DMS153 treated with DMSO at 0.1 percent for 48 hours (cell line): ENCODE results near the gene NRP1.
"Not testable (repeated sequence)": the region's sequence is repeated elsewhere in the genome, so short reads cannot be mapped to it uniquely, and the experiment has no call there.

Experiments used
- DNase-seq: peaks from one replicate; lab custom pipeline; 2025; ENCODE audit not compliant: unreplicated experiment; lab: John Stamatoyannopoulos, UW

NRP1 gene

GRCh38 chr10:33154590-33154989 lies 179.9 kb downstream of the NRP1 start:
- no peak for DNase-seq

GRCh38 chr10:33153968-33154327 lies 180.5 kb downstream of the NRP1 start:
- DNase-seq = no peak

GRCh38 chr10:33153251-33153967 lies 181.1 kb downstream of the NRP1 start:
- no peak for DNase-seq

GRCh38 chr10:33152750-33153149 lies 181.7 kb downstream of the NRP1 start:
- no peak for DNase-seq

- no peak for DNase-seq
These were observed 182.3 kb downstream of the NRP1 start for GRCh38 chr10:33152146-33152545.

- no peak for DNase-seq
These were observed 183.1 kb downstream of the NRP1 start for GRCh38 chr10:33151344-33151864.

GRCh38 chr10:33150889-33151288 lies 183.6 kb downstream of the NRP1 start:
- no peak for DNase-seq

GRCh38 chr10:33150146-33150545 lies 184.3 kb downstream of the NRP1 start:
- no peak for DNase-seq

GRCh38 chr10:33147013-33147310 lies 187.5 kb downstream of the NRP1 start:
- DNase-seq = no peak

GRCh38 chr10:33146189-33147012 lies 188.1 kb downstream of the NRP1 start:
- DNase-seq = no peak

GRCh38 chr10:33145451-33146188 lies 188.8 kb downstream of the NRP1 start:
- DNase-seq = no peak

- DNase-seq = no peak
These were observed 191.2 kb downstream of the NRP1 start for GRCh38 chr10:33143160-33143728.

- no peak for DNase-seq
These were observed 192.2 kb downstream of the NRP1 start for GRCh38 chr10:33142295-33142694.

GRCh38 chr10:33141251-33141650 lies 193.2 kb downstream of the NRP1 start:
- no peak for DNase-seq

GRCh38 chr10:33139181-33139646 lies 195.3 kb downstream of the NRP1 start:
- no peak for DNase-seq

- not testable (repeated sequence) for DNase-seq
These were observed 195.8 kb downstream of the NRP1 start for GRCh38 chr10:33138686-33139085.

GRCh38 chr10:33137356-33138005 lies 197.0 kb downstream of the NRP1 start:
- no peak for DNase-seq

- no peak for DNase-seq
These were observed 197.7 kb downstream of the NRP1 start for GRCh38 chr10:33136781-33137180.

- no peak for DNase-seq
These were observed 198.2 kb downstream of the NRP1 start for GRCh38 chr10:33136271-33136670.

GRCh38 chr10:33134011-33134751 lies 200.3 kb downstream of the NRP1 start:
- DNase-seq = no peak
